HFF-Myc (cell line): ENCODE data around the gene NEURL3.

Experiments used
- DNase-seq: peaks from one replicate; pipeline ENCODE4 v3.0.0-alpha.2; 2011; ENCODE audit warnings: low read depth; ENCODE audit errors: extremely low read depth
- H3K4me3 ChIP-seq: replicated peaks from 2 replicates; pipeline ENCODE4 v1.5.1; 2011; ENCODE audit warnings: low read depth, mild to moderate bottlenecking, control low read depth, low read length
- TF ChIP-seq, protein P1 (sequence below): IDR thresholded peaks from 2 replicates; pipeline ENCODE4 v1.5.1; 2012; ENCODE audit warnings: mild to moderate bottlenecking, low read depth, low read length, control low read depth; ENCODE audit errors: missing control alignments

Gene NEURL3

DNA sequence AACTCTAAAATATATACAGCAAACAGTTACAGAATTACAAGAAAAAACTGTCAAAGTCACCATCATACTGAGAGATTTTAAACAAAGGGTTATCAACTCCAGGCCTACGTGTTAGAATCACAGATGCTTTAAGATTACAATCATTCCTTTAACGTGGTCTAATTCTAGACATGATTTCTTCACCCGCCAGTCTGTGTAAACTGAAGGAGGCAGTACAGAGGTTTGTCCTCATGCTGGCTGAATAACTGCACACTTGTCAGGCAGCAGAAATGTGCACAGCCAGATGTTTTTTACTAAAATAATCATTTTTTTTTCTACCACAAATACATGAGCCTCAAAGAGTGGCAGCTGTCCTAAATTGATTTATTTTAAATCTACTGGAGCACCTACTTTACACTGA, 15.5 kb upstream of the NEURL3 start:
- H3K4me3 ChIP-seq: no peak overlapping the region
- DNase-seq: no peak
- TF ChIP-seq, protein P1, sequence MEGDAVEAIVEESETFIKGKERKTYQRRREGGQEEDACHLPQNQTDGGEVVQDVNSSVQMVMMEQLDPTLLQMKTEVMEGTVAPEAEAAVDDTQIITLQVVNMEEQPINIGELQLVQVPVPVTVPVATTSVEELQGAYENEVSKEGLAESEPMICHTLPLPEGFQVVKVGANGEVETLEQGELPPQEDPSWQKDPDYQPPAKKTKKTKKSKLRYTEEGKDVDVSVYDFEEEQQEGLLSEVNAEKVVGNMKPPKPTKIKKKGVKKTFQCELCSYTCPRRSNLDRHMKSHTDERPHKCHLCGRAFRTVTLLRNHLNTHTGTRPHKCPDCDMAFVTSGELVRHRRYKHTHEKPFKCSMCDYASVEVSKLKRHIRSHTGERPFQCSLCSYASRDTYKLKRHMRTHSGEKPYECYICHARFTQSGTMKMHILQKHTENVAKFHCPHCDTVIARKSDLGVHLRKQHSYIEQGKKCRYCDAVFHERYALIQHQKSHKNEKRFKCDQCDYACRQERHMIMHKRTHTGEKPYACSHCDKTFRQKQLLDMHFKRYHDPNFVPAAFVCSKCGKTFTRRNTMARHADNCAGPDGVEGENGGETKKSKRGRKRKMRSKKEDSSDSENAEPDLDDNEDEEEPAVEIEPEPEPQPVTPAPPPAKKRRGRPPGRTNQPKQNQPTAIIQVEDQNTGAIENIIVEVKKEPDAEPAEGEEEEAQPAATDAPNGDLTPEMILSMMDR: no peak

DNA sequence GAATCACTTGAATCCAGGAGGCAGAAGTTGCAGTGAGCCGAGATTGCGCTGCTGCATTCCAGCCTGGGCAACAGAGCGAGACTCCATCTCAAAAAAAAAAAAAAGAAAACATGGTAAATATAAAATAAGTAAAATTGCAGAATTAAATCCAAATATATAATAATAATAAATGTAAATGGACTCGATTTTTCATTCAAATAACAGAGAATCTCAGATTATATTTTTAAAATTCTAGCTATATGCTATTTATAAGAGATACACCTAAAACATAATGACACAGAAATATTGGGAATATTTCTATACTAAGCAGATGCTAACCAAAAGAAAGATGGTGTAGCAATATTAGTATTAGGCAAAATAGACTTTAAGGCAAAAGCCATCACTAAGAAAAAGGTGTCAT, 15.1 kb upstream of the NEURL3 start:
- no peak for DNase-seq
- H3K4me3 ChIP-seq: no peak overlapping the region
- TF ChIP-seq, protein P1: no peak

GRCh38 chr2:96517079-96517478, 11.9 kb upstream of the NEURL3 start:
- TF ChIP-seq, protein P1: no peak
- no peak for DNase-seq

DNA sequence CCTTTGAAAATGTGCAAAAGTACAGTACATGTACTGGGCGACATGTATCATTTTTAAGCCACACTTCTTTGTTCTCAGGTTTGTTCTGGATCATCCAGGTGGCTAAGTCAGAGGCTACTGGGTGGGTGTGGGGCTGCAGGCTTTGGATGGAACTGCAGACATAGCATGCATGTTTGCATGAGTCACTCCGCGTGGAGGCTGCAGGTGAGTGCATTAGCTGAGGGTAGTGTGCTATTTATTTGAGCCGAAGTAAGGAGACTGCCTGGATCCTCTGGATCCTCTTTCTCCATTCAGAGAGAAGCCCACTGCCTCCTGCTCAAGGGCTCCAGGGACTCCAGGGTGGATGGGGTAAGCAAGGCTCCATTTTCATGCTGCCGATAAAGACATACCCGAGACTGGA, 9.4 kb upstream of the NEURL3 start:
- DNase-seq: no peak
- TF ChIP-seq, protein P1: no peak
- no peak overlapping the region for H3K4me3 ChIP-seq

More at GRCh38 chr2:96517079-96517478, 11.9 kb upstream of the NEURL3 start:
- H3K4me3 ChIP-seq: no peak overlapping the region

DNA sequence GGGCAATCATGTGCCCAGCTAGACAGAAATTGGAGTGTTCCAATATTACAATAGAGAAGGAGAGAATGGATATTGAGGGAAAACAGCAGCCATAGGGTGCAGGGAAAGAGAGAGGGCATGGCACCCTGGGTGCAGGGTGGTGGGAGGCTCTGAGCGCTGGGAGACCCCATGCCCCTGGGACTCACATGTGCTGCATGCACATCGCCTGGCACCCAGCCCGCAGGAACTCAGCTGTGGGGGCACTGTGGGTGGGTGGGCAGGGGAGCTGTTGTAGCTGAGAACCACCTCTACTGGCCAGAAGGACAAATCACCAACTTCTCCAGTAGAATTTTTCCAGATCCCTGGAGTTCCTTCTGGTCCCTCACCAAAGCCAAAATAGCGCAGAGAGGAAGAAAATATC, 7.2 kb upstream of the NEURL3 start:
- no peak for DNase-seq
- H3K4me3 ChIP-seq: no peak overlapping the region
- TF ChIP-seq, protein P1: no peak

- no peak for DNase-seq
- TF ChIP-seq, protein P1: no peak
- no peak overlapping the region for H3K4me3 ChIP-seq
Observed at GRCh38 chr2:96511851-96512250, 6.7 kb upstream of the NEURL3 start.

DNA sequence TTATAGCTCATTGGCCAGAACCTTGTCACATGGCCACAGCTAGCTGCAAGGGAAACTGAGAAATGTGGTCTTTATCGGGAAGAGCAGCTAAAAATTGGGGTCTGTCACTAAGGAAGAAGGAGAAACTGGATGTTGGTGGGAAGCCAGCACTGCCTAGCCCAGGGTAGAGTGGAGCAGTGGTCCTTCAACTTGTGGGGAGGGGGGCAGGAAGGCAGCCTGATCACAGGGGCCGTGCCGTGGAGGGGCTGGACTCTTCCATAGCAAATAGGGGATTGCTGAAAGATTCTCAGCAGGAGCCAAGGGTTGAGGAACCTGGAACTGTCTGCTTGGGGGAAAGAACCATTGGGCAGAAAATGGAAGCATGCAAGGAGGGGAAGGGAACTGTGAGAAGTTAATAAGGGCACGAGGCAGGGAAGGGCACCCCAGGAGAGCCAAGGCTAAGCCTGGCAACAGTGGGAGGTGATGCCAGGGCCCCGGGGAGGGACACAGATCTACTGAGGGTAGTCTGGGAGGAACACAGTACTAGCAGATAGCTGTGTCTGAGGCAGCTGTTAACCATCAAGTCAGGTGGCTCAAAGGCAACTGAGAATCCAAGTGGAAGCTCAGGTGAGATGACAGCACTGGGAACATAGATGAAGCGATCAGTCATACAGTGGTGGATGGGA, 5.9 kb upstream of the NEURL3 start:
- TF ChIP-seq, protein P1: no peak

More for the DNA sequence above, 5.9 kb upstream of the NEURL3 start:
- DNase-seq: no peak
- H3K4me3 ChIP-seq: no peak overlapping the region
